Karpas-422 (cell line): ENCODE data around the gene MKI67. TPM values are rescaled to one million over a fixed set of nuclear protein-coding genes. Genes with fewer than 3 reads are reported as not detected.

Source experiments
- DNase-seq: peaks from one replicate; pipeline ENCODE4 v3.0.0-alpha.2; 2015
- H2AFZ ChIP-seq: fragments of 200-600 bp; sonication (generic); 2 replicates; pipeline ENCODE4 v1.6.1; 2014; ENCODE audit warnings: antibody characterized with exemption, low read length, mixed read lengths
- H3K27ac ChIP-seq: fragments of 200-600 bp; sonication (generic); 2 replicates; pipeline ENCODE4 v1.5.1; 2014; ENCODE audit warnings: mild to moderate bottlenecking, low read length, moderate library complexity
- H3K27me3 ChIP-seq: fragments of 200-600 bp; sonication (generic); 2 replicates; pipeline ENCODE4 v1.6.1; 2014; ENCODE audit warnings: low read length, mixed read lengths
- H3K36me3 ChIP-seq: fragments of 200-600 bp; sonication (generic); 2 replicates; pipeline ENCODE4 v1.6.1; 2014; ENCODE audit warnings: low read length, mixed read lengths; ENCODE audit not compliant: insufficient read depth
- H3K4me1 ChIP-seq: fragments of 200-600 bp; sonication (generic); 2 replicates; pipeline ENCODE4 v1.6.1; 2014; ENCODE audit warnings: mild to moderate bottlenecking, low read length, mixed read lengths
- H3K4me2 ChIP-seq: fragments of 200-600 bp; sonication (generic); 2 replicates; pipeline ENCODE4 v1.6.1; 2014; ENCODE audit warnings: low read length, low read depth, mild to moderate bottlenecking; ENCODE audit not compliant: poor library complexity, severe bottlenecking
- H3K4me3 ChIP-seq: fragments of 200-600 bp; sonication (generic); 2 replicates; pipeline ENCODE4 v1.5.1; 2014; ENCODE audit warnings: mild to moderate bottlenecking, antibody characterized with exemption, low read length, mixed read lengths
- H3K79me2 ChIP-seq: fragments of 200-600 bp; sonication (generic); 2 replicates; pipeline ENCODE4 v1.6.1; 2014; ENCODE audit warnings: mild to moderate bottlenecking, low read length, mixed read lengths
- H3K9ac ChIP-seq: fragments of 200-600 bp; sonication (generic); 2 replicates; pipeline ENCODE4 v1.6.0; 2014; ENCODE audit warnings: low read length
- H3K9me2 ChIP-seq: fragments of 200-600 bp; sonication (generic), shearing (Covaris generic); replicated peaks from 2 replicates; pipeline ENCODE4 v1.6.0; 2014; ENCODE audit warnings: mild to moderate bottlenecking, low read length, moderate library complexity; ENCODE audit not compliant: insufficient read depth
- H3K9me3 ChIP-seq: fragments of 300-700, 200-600 bp; sonication (generic); 2 replicates; pipeline ENCODE4 v1.6.1; 2014; ENCODE audit warnings: low read length, mixed read lengths
- H4K20me1 ChIP-seq: fragments of 200-600 bp; sonication (generic); 2 replicates; pipeline ENCODE4 v1.6.1; 2014; ENCODE audit warnings: mild to moderate bottlenecking, antibody characterized with exemption, low read length, low read depth; ENCODE audit not compliant: insufficient read depth
- total RNA-seq: library from RNA; depleted of rRNA; stranded (reverse); fragments of >200 nt; shearing (Covaris generic); gene quantifications from 2 replicates; pipeline ENCODE4 v1.2.3, GENCODE V29; 2014; ENCODE audit warnings: low replicate concordance

MKI67 gene
- total RNA-seq, 1 experiment from 2014 or later: 23.7 TPM

DNA sequence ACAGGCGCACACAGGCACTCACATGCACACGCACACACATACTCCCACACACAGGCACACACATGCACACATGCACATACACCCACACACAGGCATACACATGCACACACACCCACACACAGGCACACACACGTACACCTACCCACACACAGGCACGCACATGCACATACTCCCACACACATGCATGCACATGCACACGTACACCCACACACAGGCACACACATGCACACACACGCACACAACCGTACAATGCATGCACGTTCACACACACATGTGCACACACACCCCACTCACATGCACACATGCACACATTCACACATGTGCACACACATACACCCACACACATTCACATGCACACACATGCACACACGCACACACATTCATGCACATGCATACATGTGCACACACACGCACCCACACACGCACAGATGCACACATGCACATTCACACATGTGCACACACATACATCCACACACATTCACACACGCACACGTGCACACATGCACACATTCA is 59.3 kb downstream of the MKI67 start:
- Histone ChIP-seq H3K4me1 (peaks cover 58% of the 10 kb centered on the region), H3K9me3 (no peaks in the 10 kb centered on the region)

DNA sequence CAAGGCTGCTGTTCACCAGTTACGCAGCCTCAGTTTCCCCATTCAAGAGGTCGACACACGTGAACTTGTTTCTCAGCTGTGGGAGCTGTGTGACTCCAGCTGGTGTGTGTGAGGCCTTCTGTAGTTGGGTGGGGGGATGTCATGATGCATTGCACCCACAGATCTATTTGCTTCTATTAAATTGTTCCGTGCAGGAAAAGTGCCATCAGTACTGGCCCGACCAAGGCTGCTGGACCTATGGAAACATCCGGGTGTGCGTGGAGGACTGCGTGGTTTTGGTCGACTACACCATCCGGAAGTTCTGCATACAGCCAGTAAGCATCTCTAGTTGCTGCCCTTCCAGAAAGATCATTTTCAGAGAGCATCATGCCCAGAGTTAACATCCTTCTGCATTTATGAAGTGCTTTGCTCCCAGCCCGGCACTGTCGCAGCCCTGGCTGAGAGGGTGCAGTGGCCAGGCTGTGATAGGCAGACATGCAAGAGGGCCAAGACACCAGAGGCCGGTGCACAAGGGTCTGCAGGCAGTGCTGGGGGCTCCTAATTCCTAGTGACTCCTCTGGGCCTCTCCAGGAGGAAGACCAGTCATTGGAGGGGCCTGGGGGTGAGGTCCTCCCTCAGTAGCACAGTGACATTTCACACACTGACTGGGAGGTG is 60.2 kb downstream of the MKI67 start:
- Histone ChIP-seq H3K4me1 (peaks cover 64% of the 10 kb centered on the region), H4K20me1 (no peaks in the 10 kb centered on the region), H3K9me2 (no peaks in the 10 kb centered on the region), H3K4me2 (peak overlapping the region; percentile 75), H3K79me2 (no peaks in the 10 kb centered on the region), H3K9ac (peak overlapping the region; percentile 19; the same call in 1 of the 2 replicates), H3K4me3 (no peak overlapping the region), H2AFZ (no peak overlapping the region), H3K9me3 (no peaks in the 10 kb centered on the region), H3K27ac (peak overlapping the region; percentile 97), H3K27me3 (no peaks in the 10 kb centered on the region), H3K36me3 (peaks cover 9% of the 10 kb centered on the region)
- no peak for DNase-seq

More for the DNA sequence above, 59.3 kb downstream of the MKI67 start:
- Histone ChIP-seq H3K9me2 (no peaks in the 10 kb centered on the region), H3K9ac (no peak overlapping the region), H3K36me3 (peaks cover 10% of the 10 kb centered on the region), H3K4me2 (no peak overlapping the region), H2AFZ (no peak overlapping the region), H3K27ac (peak overlapping the region; percentile 97), H3K4me3 (no peak overlapping the region), H3K79me2 (no peaks in the 10 kb centered on the region), H3K27me3 (no peaks in the 10 kb centered on the region), H4K20me1 (no peaks in the 10 kb centered on the region)
- DNase-seq: no peak

DNA sequence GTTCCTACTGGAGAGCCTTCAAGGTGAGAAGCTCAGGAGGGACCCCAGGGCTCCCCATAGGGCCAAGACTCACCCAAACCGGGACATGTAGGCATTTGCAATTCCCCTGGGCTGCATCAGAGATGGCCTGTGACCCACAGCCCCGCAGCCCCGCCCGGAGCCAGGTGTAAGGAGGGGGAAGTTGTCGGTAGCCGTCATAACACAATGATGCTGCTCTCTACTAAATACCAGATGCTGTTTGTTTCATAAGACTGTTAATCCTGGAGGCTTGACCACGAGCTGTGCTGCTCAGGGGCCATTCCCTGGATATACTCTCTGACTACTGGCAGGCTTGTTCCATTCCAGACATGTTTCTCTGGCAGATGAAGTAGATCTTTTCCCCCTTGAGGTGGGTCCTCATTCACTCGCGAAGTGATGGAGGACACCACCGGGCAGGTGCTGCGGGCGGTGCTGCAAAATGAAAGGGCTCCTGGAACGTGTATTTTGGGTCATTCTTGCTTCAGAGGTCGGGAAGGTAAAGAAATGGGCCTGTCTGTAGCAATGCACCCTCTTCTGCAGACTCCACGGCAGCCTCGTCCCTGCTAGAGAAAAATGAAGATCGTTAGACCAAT is 61.1 kb downstream of the MKI67 start:
- no peak overlapping the region for H3K4me3 ChIP-seq
- peak; percentile 93 for DNase-seq
- H4K20me1 ChIP-seq: no peaks in the 10 kb centered on the region
- H3K27me3 ChIP-seq: no peaks in the 10 kb centered on the region
- no peaks in the 10 kb centered on the region for H3K9me2 ChIP-seq
- H3K9me3 ChIP-seq: no peaks in the 10 kb centered on the region
- peaks cover 67% of the 10 kb centered on the region for H3K4me1 ChIP-seq
- H3K27ac ChIP-seq: peak overlapping the region; percentile 97
- peak overlapping the region; percentile 75 for H3K4me2 ChIP-seq
- H2AFZ ChIP-seq: no peak overlapping the region
- H3K36me3 ChIP-seq: peaks cover 9% of the 10 kb centered on the region
- peak overlapping the region; percentile 73 for H3K9ac ChIP-seq
- H3K79me2 ChIP-seq: no peaks in the 10 kb centered on the region

DNA sequence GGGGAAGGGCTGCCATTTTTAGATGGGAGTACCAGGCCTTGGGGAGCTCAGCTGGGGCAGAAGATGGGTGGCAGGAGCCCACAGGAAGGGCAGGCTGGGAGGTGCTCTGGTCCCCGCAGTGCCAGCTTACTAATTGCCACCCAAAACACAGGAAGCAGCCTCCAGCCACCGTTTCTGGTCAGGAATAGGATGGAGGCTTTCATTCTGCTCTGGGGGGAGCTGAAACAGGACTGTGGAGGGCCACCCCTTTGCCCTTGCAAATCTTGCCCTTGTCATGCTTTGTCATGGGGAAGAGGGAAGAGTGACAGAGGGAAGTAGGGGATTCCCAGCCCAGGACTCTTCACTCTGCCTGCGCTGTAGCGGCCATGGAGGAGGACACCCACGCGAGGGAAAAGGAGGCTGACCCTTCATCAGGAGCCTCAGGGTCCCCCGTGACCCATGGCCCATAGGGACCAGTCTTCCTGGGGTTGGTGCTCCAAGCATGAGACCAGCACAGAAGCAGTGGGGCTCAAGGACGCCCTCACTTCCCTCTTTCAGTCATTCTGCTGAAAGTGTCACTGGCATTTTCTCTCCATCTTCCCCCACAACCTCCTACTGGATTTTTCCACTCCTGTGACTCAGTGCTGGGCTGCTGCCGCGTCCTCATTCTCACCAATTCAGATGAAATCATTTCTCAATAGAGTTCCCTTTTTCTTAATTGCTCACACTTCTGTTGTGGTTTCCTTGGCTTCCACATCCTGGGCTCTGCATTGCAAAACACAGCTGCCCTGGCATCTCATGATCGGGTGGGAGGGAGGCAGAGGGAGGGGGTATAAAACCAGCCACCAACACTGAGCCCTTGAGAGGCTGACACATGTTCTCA is 61.9 kb downstream of the MKI67 start:
- no peaks in the 10 kb centered on the region for H3K79me2 ChIP-seq
- no peaks in the 10 kb centered on the region for H3K27me3 ChIP-seq
- H3K27ac ChIP-seq: peak overlapping the region; percentile 97
- peak overlapping the region; percentile 65 for H3K4me3 ChIP-seq
- H3K4me1 ChIP-seq: peaks cover 74% of the 10 kb centered on the region
- peak; percentile 53 for DNase-seq
- peak overlapping the region; percentile 75 for H3K4me2 ChIP-seq
- peak overlapping the region; percentile 73 for H3K9ac ChIP-seq
- H3K9me3 ChIP-seq: no peaks in the 10 kb centered on the region
- H2AFZ ChIP-seq: 0 out of 2 replicates have a peak overlapping the region, but pooled peaks have one; percentile 3
- H3K9me2 ChIP-seq: no peaks in the 10 kb centered on the region
- no peaks in the 10 kb centered on the region for H4K20me1 ChIP-seq
- H3K36me3 ChIP-seq: peaks cover 12% of the 10 kb centered on the region

DNA sequence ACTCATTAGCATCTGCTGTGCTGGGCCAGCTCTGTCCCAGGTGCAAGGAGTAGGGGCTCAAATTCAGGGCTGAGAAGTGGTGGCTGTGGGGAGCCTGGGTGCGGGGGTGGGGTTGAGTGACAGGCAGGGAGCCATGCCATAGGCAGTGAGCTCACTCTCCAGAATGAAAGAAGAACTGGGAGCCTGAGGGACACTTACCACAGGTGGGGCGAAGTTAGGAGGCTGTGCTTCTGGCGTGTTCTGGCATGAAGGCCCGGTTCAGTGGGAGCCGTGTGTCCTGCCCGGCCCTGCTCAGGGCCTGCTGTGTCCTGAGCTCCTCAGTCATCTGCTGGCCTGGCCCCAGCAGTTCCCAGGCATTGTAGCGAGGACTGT is 62.5 kb downstream of the MKI67 start:
- Histone ChIP-seq H3K27ac (peak overlapping the region; percentile 97), H3K9me3 (no peaks in the 10 kb centered on the region), H3K79me2 (no peaks in the 10 kb centered on the region), H3K27me3 (no peaks in the 10 kb centered on the region), H3K4me1 (peaks cover 76% of the 10 kb centered on the region), H4K20me1 (no peaks in the 10 kb centered on the region), H2AFZ (peak overlapping the region; percentile 3; the same call in 1 of the 2 replicates), H3K4me3 (peak overlapping the region; percentile 65), H3K4me2 (peak overlapping the region; percentile 75), H3K9me2 (no peaks in the 10 kb centered on the region), H3K36me3 (peaks cover 12% of the 10 kb centered on the region), H3K9ac (peak overlapping the region; percentile 73)
- peak; percentile 78 for DNase-seq

DNA sequence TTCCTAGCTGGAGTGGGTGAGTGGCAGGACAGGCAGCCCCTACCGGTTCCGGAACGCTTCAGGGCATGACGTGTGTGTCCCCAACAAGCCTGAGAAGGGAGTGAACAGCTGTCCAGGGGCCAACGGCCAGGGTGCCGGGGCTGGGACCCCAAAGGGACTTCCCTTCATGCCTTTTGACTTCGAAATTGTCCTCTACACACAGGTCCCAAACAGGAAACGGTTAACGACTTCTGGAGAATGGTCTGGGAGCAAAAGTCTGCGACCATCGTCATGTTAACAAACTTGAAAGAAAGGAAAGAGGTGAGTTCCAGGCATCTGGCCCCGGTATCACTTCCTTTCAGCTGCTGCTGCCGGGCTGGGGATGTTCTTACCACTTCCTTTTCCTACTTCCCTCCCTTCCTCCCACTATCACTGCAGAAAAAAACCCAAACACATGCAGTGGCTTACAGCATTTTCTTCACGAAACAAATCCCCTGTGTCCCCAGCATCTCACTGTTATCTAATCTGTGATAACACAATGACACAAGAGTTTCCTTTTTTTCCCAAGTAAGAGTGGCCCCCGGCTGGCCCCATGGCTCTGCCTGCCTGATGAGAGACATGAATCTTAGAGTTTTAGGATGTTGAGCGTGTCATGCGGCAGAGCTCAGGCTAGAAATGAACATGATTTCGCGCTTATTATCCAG is 63.2 kb downstream of the MKI67 start:
- H3K27me3 ChIP-seq: no peaks in the 10 kb centered on the region
- peak overlapping the region; percentile 17; the same call in 1 of the 2 replicates for H2AFZ ChIP-seq
- no peaks in the 10 kb centered on the region for H3K79me2 ChIP-seq
- H3K27ac ChIP-seq: peak overlapping the region; percentile 97
- H3K36me3 ChIP-seq: peaks cover 12% of the 10 kb centered on the region
- H3K9ac ChIP-seq: peak overlapping the region; percentile 73
- H3K4me1 ChIP-seq: peaks cover 79% of the 10 kb centered on the region
- peak overlapping the region; percentile 75 for H3K4me2 ChIP-seq
- H3K9me3 ChIP-seq: no peaks in the 10 kb centered on the region
- no peaks in the 10 kb centered on the region for H3K9me2 ChIP-seq
- H3K4me3 ChIP-seq: peak overlapping the region; percentile 65
- no peaks in the 10 kb centered on the region for H4K20me1 ChIP-seq
- DNase-seq: peak; percentile 86

DNA sequence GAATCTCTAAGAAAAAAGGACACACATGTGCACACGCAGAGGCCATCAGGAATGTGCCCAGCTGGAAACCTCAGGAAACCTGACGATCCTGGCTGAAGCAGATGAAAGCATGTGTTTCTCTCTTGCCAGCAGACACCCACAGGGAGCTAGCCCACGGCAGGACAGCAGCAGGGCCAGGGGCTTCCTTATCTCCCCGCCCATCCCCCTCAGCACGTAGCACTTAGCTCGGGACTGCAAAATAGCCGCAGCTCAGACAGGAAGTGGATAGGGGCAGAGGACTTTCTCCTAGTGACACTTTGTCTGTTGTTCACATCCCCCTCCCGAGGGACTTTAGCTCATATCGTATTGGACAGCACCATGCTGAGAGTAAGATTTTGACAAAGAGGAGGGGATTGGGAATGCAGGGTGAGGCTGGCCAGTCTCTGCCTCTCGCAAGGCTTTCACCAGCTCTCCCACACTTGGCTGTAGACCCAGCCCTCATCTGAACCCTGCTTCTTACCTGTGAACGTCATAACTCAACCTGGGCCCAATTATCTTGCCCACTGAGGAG is 63.8 kb downstream of the MKI67 start:
- Histone ChIP-seq H3K9ac (peak overlapping the region; percentile 73), H3K9me3 (no peaks in the 10 kb centered on the region), H3K27me3 (no peaks in the 10 kb centered on the region), H3K36me3 (peaks cover 17% of the 10 kb centered on the region), H3K4me1 (peaks cover 79% of the 10 kb centered on the region), H3K4me3 (peak overlapping the region; percentile 65), H2AFZ (peak overlapping the region; percentile 4; the same call in 1 of the 2 replicates), H4K20me1 (no peaks in the 10 kb centered on the region), H3K27ac (peak overlapping the region; percentile 97), H3K4me2 (peak overlapping the region; percentile 75), H3K79me2 (no peaks in the 10 kb centered on the region), H3K9me2 (no peaks in the 10 kb centered on the region)
- DNase-seq: peak; percentile 79
